Dendritic cell treated with granulocyte-macrophage colony-stimulating factor and Interleukin-4, amounts not matched to agents 40 ng/mL and 50 ng/mL, for 4 days (primary cell): ENCODE results near the gene PKD2.

Source experiments
- H3K27ac Mint-ChIP-seq: one replicate; pipeline ENCODE4 v1.8.0; 2022; ENCODE audit warnings: mild to moderate bottlenecking, mixed read lengths
- H3K27me3 Mint-ChIP-seq: one replicate; pipeline ENCODE4 v1.8.0; 2022; ENCODE audit warnings: mild to moderate bottlenecking, mixed read lengths
- H3K36me3 Mint-ChIP-seq: one replicate; pipeline ENCODE4 v1.8.0; 2022; ENCODE audit warnings: low read depth, mixed read lengths
- H3K4me1 Mint-ChIP-seq: one replicate; pipeline ENCODE4 v1.8.0; 2022; ENCODE audit warnings: low read depth, mixed read lengths
- H3K4me3 Mint-ChIP-seq: one replicate; pipeline ENCODE4 v1.8.0; 2022; ENCODE audit warnings: mild to moderate bottlenecking, moderate library complexity, mixed read lengths
- H3K9me3 Mint-ChIP-seq: one replicate; pipeline ENCODE4 v1.8.0; 2022; ENCODE audit warnings: mixed read lengths
- intact Hi-C: fragments of 100-400 bp; cut with micrococcal nuclease; formaldehyde crosslinking; loops from one replicate; pipeline ENCODE4 v1.15.0; 2022

PKD2 gene

GRCh38 chr4:88078579-88078978 lies 71.1 kb downstream of the PKD2 start:
- no peak overlapping the region for H3K4me3 Mint-ChIP-seq
- no peaks in the 10 kb centered on the region for H3K27me3 Mint-ChIP-seq

GRCh38 chr4:88080626-88081025 lies 73.2 kb downstream of the PKD2 start:
- Mint-ChIP-seq H3K36me3 (peaks cover 23% of the 10 kb centered on the region), H3K9me3 (no peaks in the 10 kb centered on the region), H3K27me3 (peaks cover 1% of the 10 kb centered on the region), H3K4me1 (no peaks in the 10 kb centered on the region), H3K27ac (no peak overlapping the region), H3K4me3 (no peak overlapping the region)
- intact Hi-C loops = no loop called here

More at GRCh38 chr4:88078579-88078978, 71.1 kb downstream of the PKD2 start:
- intact Hi-C loops = no loop called here
- no peaks in the 10 kb centered on the region for H3K9me3 Mint-ChIP-seq
- H3K27ac Mint-ChIP-seq = no peak overlapping the region
- no peaks in the 10 kb centered on the region for H3K4me1 Mint-ChIP-seq
- peaks cover 44% of the 10 kb centered on the region for H3K36me3 Mint-ChIP-seq

GRCh38 chr4:88087004-88087403 lies 79.6 kb downstream of the PKD2 start:
- H3K27ac Mint-ChIP-seq = no peak overlapping the region
- intact Hi-C loops = no loop called here
- H3K27me3 Mint-ChIP-seq = peaks cover 1% of the 10 kb centered on the region
- no peaks in the 10 kb centered on the region for H3K4me1 Mint-ChIP-seq
- no peak overlapping the region for H3K4me3 Mint-ChIP-seq
- no peaks in the 10 kb centered on the region for H3K36me3 Mint-ChIP-seq
- no peaks in the 10 kb centered on the region for H3K9me3 Mint-ChIP-seq

DNA sequence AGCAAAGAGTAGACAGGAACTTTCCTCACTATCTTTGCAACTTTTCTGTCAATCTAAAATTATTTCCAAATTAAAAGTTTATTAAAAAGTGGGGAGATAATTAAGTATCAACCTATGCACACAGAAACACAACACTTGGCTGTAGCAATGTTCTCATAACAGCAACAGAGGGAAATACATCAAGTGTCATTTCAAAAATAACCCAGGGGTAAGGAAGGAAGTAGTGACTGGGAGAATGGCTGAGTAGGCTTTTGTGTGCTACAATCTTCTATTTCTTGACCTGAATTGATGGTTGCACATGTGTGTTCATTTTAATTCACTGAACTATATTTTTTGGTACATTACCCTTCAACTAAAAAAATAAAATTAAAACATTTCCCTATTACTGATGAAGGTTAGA lies 83.5 kb downstream of the PKD2 start:
- H3K4me1 Mint-ChIP-seq = no peaks in the 10 kb centered on the region
- H3K27me3 Mint-ChIP-seq = no peaks in the 10 kb centered on the region
- H3K27ac Mint-ChIP-seq = no peak overlapping the region
- intact Hi-C loops = loop anchor here (10.0 kb wide), 1 partner anchor 64 kb away; the partner anchor contains the start of gene ABCG2
- H3K4me3 Mint-ChIP-seq = no peak overlapping the region
- no peaks in the 10 kb centered on the region for H3K9me3 Mint-ChIP-seq
- peaks cover 7% of the 10 kb centered on the region for H3K36me3 Mint-ChIP-seq

DNA sequence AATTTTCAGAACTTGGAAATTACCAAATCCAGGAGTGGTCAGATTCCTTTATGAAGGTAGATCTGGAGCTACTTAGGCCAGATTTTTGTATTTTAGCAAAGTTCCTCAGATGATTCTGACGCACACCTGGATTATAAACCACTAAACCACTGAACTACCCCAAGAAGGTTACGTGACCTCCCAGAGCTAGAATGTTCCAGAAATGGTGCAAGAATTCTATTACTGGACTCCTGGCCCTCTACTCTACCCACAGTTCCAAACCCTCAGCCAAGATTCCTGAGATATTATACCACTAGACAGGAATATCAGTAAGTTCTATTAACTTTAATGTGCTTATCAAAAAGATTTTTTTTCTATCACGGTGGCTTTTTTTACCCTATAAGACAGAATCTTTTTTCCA lies 83.9 kb downstream of the PKD2 start:
- H3K27me3 Mint-ChIP-seq = no peaks in the 10 kb centered on the region
- H3K36me3 Mint-ChIP-seq = peaks cover 7% of the 10 kb centered on the region
- no peaks in the 10 kb centered on the region for H3K9me3 Mint-ChIP-seq
- no peaks in the 10 kb centered on the region for H3K4me1 Mint-ChIP-seq
- no peak overlapping the region for H3K4me3 Mint-ChIP-seq
- H3K27ac Mint-ChIP-seq = no peak overlapping the region
- intact Hi-C loops = loop anchor here (10.0 kb wide), 1 partner anchor 63 kb away; the partner anchor contains the start of gene ABCG2

- Mint-ChIP-seq H3K27me3 (no peaks in the 10 kb centered on the region), H3K27ac (no peak overlapping the region), H3K9me3 (no peaks in the 10 kb centered on the region), H3K36me3 (peaks cover 7% of the 10 kb centered on the region), H3K4me3 (no peak overlapping the region), H3K4me1 (no peaks in the 10 kb centered on the region)
- intact Hi-C loops = loop anchor here (10.0 kb wide), 1 partner anchor 61 kb away; the partner anchor contains the start of gene ABCG2
Observed at GRCh38 chr4:88093874-88094273, 86.4 kb downstream of the PKD2 start.

DNA sequence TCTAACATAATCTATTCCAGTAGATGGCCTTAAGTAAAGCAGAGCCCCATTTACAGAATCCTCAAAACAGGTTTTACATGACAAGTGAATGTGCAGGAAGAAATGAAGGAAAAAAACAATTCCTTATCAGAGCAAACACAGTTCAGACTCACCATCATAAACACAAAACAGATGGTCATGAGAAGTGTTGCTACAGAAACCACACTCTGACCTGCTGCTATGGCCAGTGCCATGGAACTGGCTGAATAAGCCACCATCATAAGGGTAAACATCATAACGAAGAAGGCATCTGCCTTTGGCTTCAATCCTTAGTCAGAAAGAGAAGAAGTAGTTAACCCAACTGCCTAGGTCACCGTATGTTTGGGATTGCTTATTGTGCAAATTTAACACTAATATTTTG lies 89.9 kb downstream of the PKD2 start:
- H3K4me1 Mint-ChIP-seq = peaks cover 23% of the 10 kb centered on the region
- H3K27ac Mint-ChIP-seq = no peak overlapping the region
- intact Hi-C loops = loop anchor here (10.0 kb wide), 1 partner anchor 58 kb away; the partner anchor contains the start of gene ABCG2
- H3K4me3 Mint-ChIP-seq = no peak overlapping the region
- no peaks in the 10 kb centered on the region for H3K9me3 Mint-ChIP-seq
- peaks cover 4% of the 10 kb centered on the region for H3K27me3 Mint-ChIP-seq
- H3K36me3 Mint-ChIP-seq = peaks cover 7% of the 10 kb centered on the region

GRCh38 chr4:88097781-88098180 lies 90.3 kb downstream of the PKD2 start:
- Mint-ChIP-seq H3K4me3 (no peak overlapping the region), H3K4me1 (peaks cover 23% of the 10 kb centered on the region), H3K27ac (no peak overlapping the region), H3K36me3 (peaks cover 7% of the 10 kb centered on the region), H3K27me3 (peaks cover 4% of the 10 kb centered on the region), H3K9me3 (no peaks in the 10 kb centered on the region)
- intact Hi-C loops = loop anchor here (10.0 kb wide), 1 partner anchor 57 kb away; the partner anchor contains the start of gene ABCG2

DNA sequence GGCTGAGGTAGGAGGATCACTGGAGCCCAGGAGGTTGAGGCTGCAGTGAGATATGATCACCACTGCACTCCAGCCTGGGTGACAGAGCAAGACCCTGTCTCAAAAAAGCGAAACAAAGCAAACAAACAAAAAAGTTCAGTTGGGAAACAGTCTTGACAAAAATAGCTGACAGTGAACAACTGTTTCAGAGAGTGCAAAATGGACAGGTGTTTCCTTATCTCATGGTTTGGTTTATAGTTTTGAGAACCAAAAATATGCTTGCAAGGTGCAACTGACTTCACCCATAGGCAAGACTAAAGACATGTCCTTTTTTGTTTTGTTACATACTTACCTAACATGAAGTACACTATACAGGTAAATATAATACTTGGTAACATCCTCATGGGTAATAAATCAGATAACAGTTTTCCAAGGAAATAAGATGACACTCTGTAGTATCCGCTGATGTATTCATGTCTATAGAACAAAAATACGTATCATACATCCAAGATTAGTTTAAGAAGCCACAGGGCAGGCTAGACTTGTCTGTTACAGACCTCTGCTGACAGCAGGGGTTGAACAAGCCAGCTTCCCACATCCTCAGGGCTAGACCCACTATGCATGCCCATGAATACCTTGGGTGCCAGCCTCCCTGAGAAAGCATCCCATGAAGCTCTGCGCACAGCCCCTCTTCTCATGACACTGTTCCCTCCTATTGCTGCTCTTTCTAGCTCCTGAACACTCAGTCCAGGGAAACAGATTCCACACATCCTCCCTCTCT lies 91.7 kb downstream of the PKD2 start:
- Mint-ChIP-seq H3K36me3 (peaks cover 7% of the 10 kb centered on the region), H3K9me3 (no peaks in the 10 kb centered on the region), H3K4me1 (peaks cover 23% of the 10 kb centered on the region), H3K4me3 (peak overlapping the region; percentile 14), H3K27ac (peak overlapping the region; percentile 90), H3K27me3 (peaks cover 4% of the 10 kb centered on the region)
- intact Hi-C loops = loop anchor here (10.0 kb wide), 1 partner anchor 56 kb away; the partner anchor contains the start of gene ABCG2

DNA sequence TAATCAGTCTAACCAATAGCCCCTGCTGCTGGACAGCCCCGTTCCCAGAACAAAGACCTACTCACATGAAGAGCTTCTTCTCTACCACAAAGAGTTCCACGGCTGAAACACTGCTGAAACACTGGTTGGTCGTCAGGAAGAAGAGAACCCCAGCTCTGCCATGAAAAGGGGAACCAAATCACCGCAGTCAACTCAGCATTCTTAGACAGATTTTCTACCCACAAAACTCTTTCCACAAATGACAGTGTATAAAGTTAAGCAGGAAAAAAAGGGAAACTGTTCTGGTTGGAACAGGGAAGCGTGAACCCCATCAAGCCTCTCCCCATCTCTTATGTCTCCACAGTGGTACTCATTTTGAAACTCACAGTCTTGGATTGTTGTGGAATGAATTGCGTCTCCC lies 93.7 kb downstream of the PKD2 start:
- no peaks in the 10 kb centered on the region for H3K36me3 Mint-ChIP-seq
- peaks cover 31% of the 10 kb centered on the region for H3K4me1 Mint-ChIP-seq
- no peaks in the 10 kb centered on the region for H3K9me3 Mint-ChIP-seq
- H3K27ac Mint-ChIP-seq = peak overlapping the region; percentile 90
- peaks cover 4% of the 10 kb centered on the region for H3K27me3 Mint-ChIP-seq
- intact Hi-C loops = loop anchor here (5.0 kb wide), 1 partner anchor 76 kb away; no protein-coding TSS in a partner anchor
- peak overlapping the region; percentile 60 for H3K4me3 Mint-ChIP-seq

- H3K4me3 Mint-ChIP-seq = no peak overlapping the region
- H3K4me1 Mint-ChIP-seq = peaks cover 38% of the 10 kb centered on the region
- peaks cover 4% of the 10 kb centered on the region for H3K27me3 Mint-ChIP-seq
- no peaks in the 10 kb centered on the region for H3K9me3 Mint-ChIP-seq
- intact Hi-C loops = loop anchor here (5.0 kb wide), 1 partner anchor 75 kb away; no protein-coding TSS in a partner anchor
- no peaks in the 10 kb centered on the region for H3K36me3 Mint-ChIP-seq
- peak overlapping the region; percentile 90 for H3K27ac Mint-ChIP-seq
Observed at GRCh38 chr4:88102026-88102425, 94.6 kb downstream of the PKD2 start.

DNA sequence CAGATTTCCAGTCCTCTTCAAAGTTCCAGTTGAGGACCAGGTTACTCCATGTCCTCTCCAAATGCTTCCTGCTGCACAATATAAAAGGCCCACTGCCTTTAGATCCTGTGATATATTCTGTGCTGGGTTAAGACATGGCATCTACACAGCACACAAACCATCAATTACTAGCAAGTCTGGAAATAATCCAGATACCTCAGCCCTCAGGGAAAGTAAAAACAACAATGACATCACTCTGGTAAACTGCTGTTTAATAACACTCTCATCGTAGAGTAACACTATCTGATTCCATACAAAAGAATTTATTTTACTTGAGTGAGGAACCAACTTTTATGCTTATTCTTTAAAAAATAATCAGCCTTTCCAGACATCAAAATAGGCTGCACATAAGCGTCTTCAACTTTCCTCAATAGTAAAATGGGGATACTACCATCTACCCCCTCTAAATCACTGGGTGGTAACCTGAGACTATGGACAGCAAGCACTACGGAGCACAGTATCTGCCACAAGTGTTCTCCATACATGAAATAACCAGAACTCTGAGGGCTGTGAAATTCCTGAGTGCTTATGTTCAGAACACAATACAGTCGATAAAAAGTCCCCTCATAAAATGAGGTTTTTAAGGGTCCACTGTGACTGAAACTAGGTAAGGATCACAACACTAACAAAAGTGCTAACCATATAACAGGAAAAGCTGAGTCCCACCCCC lies 97.6 kb downstream of the PKD2 start:
- H3K4me3 Mint-ChIP-seq = no peak overlapping the region
- peaks cover 41% of the 10 kb centered on the region for H3K4me1 Mint-ChIP-seq
- no peaks in the 10 kb centered on the region for H3K9me3 Mint-ChIP-seq
- intact Hi-C loops = loop anchor here (5.0 kb wide), 1 partner anchor 72 kb away; no protein-coding TSS in a partner anchor
- H3K27ac Mint-ChIP-seq = peak overlapping the region; percentile 66
- H3K27me3 Mint-ChIP-seq = no peaks in the 10 kb centered on the region
- H3K36me3 Mint-ChIP-seq = no peaks in the 10 kb centered on the region

- Mint-ChIP-seq H3K27ac (peak overlapping the region; percentile 66), H3K4me1 (peaks cover 34% of the 10 kb centered on the region), H3K9me3 (no peaks in the 10 kb centered on the region), H3K27me3 (no peaks in the 10 kb centered on the region), H3K36me3 (no peaks in the 10 kb centered on the region), H3K4me3 (no peak overlapping the region)
- intact Hi-C loops = no loop called here
Observed at GRCh38 chr4:88106205-88106604, 98.8 kb downstream of the PKD2 start.
